ENCODE results near the gene UCMA.
"Not testable (repeated sequence)": the region's sequence is repeated elsewhere in the genome, so short reads cannot be mapped to it uniquely, and the experiment has no call there.

UCMA gene, protein sequence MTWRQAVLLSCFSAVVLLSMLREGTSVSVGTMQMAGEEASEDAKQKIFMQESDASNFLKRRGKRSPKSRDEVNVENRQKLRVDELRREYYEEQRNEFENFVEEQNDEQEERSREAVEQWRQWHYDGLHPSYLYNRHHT

DNA sequence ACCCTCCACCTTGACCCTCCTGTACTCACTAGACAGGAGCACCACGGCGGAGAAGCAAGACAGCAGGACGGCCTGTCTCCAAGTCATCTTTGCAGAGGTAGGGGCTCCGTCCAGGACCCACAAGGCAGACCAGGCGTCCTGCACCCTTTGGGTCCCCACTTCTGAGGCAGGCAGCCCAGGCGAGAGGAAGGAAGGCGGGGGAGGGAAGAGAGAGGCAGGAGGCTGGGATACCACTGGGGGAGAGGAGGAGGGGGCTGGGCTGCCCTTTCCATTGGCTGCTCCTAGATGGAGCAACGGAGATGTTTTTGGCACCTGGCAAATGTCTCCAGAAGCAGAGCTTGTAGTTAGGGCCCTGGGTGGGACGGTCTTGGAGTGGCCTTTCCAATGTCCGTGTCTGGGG is at the start of gene UCMA:
Gene UCMA, minus strand, starts transcription at position 203 of the 400 bp plus-strand sequence. Its CDS starts 116 bp downstream, at position 87.
- no peak for DNase-seq (ENCODE audit: low spot score)

DNA sequence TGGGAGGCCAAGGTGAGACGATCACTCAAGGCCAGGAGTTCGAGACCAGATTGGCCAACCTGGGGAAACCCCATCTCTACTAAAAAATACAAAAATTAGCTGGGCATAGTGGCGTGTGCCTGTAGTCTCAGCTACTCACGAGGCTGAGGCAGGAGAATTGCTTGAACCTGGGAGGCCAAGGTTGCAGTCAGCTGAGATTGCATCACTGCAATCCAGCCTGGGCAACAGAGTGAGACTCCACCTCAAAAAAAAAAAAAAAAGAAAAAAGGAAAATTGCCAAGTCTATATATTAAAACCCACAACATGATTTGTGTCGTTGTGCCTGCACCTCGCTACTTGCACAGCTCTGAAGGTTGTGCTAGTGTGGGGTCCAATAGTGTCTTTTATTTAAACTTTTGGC is 48.2 kb upstream of the UCMA start:
- DNase-seq (ENCODE audit: low spot score): not testable (repeated sequence)

DNA sequence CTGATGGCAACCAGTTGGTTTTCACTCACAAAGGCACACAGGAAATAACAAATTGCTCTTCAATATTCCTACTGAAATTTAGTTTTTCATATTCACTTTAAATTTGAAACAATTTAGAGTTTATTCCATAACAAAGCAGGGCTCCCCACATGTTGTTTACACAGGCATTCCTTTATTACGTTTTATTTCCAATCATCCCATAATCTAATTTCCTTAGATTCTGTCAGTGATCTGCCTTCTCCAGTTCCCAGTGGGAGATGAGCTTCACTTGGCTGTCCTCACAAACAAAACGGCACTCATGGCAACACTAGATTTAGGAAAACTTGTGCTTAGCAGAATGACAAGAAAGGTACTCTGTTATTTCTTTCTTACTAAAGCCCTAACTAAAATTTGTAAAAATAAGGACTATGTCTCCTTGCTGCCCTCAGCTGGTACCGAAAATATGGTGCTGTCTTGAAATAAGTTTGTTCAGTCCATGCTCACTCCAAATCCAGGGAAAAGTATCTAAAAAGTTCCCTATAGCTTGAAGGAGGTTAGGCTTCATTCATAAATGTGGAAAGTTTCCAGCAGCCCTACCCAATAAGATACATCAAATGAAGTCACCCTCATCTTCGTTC is 42.7 kb upstream of the UCMA start:
- no peak for DNase-seq (ENCODE audit: low spot score)

DNA sequence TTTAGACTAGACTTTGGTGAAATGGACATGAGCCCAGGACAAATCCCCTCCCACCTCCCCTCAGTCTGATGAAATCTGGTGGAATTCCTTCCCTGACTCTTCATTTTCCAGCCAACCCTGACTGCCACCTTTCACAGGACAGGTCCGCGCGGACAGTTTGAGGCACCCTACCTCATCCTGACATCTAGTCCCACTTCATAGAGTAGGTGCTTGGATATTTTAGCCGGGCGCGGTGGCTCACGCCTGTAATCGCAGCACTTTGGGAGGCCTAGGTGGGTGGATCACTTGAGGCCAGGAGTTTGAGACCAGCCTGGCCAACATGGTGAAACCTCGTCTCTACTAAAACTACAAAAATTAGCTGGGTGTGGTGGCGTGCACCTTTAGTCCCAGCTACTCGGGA is 42.0 kb upstream of the UCMA start:
- not testable (repeated sequence) for DNase-seq (ENCODE audit: low spot score)

DNA sequence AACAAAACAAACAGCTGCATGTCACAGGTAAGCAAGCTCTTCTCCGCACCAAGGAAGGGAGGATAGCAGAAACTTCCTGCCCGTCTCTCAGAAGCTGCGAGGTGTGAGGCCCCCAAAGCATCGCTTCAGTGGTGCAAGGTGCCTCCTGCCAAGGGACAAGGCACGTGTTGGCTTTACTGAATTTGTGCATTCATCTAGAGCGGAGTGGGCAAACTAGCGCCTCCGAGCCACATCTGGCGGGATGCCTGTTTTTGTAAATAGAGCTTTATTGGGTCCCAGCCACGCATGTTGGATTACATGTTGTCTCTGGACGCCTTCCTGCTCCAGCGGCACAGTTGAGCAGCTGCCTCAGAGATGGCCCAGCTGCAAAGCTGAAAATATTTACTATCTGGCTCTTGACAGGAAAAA is 38.0 kb upstream of the UCMA start:
- no peak for DNase-seq (ENCODE audit: low spot score)

DNA sequence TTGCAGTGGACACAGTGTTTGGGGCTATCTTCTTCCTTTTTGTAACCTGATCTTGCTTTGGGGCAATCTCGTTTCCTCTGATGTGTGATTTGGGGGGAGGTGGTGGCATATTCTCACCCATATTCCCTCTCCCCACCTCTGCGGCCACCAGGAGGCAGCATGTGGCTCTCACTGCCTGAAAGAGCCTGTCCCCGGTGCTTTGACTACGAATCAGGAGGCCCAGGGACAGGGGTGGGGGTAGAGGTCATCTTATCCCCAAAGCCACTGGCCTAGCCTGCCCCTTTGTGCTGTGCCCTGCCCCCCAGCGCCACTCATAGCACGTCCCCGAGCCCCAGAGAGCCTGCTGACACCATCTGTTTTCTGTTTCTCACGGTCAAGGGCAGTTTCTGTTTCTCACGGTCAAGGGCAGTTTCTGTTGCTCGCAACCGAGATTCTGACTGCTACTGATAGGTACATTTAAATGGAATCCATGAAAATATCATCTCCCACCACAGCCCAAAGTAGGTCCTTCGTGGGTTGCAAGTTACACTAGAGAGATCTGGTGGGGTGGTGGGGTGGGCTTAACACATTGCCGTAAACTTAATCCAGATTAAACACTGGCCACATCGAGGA is 37.5 kb upstream of the UCMA start:
- DNase-seq (ENCODE audit: low spot score): peak; percentile 8

DNA sequence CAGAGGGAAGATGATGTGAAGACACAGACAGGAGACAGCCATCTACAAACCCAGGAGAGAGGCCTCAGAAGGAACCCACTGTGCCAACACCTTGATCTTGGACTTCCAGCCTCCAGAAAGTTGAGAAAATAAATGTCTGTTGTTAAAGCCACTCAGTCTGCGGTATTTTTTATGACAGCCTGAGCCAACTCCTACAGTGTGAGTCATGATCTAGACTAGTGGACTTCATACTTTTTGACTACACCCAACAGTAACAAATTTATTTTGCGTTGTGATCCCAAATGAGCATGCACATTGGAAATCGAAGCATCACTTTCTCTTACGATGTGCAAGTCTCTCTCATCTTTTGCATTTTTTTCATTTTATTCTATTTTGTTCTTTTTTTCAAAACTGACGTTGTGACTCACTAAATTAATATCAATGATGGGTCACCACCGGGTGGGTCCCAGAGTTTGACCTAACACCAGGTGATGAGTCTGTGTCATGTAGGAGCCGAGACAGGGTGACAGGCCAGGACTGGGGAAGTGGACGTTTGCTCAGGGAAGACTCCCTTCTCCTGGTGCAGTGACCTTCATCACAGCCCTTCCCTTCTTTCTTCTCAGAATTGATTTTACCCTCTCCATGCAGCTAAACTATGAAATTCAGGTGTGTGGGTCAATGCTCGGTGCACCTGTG is 36.8 kb upstream of the UCMA start:
- DNase-seq (ENCODE audit: low spot score): no peak

DNA sequence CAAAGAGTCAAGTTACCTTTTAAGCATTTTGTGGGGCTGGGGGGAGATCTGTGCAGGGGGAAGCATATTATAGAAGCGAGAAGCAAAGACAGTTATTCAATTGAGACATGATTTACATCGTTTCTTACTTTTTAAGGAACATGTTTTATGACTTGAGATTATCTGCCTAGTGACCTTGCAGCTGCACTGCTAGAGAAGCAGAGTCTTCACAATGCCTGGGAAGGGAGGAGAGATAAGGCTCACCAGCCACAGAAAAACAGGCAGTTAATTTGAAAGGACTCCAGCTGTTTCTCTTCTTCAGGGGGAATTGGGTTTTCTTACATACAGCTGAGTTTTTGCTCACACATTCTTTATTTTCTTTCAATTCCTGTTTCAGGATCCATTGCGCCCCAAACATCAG is 34.7 kb upstream of the UCMA start:
- DNase-seq (ENCODE audit: low spot score): no peak

DNA sequence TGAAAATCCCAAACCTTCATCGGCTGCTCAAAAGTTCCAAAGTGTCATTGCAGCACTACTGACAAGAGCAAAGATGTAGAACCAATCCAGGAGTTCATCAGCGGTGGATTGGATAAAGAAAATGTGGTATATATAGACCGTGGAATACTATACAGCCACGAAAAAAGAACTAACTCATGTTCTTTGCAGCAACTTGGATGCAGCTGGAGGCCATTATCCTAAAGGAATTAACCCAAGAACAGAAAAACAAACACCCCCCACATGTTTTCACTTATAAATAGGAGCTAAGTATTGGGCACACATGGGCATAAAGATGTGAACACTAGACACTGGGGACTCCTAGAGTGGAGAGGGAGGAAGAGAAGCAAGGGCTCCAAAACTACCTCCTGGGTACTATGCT is 34.1 kb upstream of the UCMA start:
- no peak for DNase-seq (ENCODE audit: low spot score)

DNA sequence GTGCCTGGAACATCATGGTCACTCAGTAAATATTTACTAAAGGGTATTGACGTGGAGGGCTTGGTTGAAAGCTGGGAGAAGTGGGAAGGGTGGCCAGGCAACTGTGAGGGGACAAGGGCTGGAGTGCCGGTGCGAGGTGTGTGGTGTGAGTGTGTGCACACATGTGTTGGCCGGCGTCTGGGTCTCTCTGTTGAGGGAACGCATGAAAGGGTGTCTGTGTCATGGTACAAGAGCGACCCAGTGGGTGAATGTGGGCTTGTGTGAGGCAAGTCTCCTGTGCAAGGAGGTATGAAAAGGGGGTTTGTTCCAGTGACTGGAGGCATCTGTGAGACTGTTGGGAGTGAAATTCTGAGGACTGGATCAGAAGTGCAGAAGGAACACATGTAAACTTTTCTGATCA is 29.4 kb upstream of the UCMA start:
- no peak for DNase-seq (ENCODE audit: low spot score)

DNA sequence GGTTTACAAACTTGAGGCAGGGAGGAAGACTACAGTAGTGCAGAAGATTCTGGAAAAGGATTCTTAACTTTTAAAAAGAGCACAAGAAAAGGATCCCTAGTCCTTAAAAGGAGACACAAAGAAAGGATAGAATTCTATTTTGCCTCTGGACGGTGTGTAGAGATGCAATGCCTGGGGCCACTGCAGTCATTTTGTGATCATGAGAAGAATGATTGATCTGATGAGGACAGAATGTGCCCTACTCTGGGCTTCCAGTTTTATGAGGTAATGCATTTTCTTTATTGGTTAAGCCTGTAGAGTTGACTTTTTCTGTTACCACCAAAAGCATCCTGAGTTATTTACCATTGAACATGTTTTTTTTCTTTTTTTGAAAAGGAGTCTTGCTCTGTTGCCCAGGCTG is 28.3 kb upstream of the UCMA start:
- no peak for DNase-seq (ENCODE audit: low spot score)

DNA sequence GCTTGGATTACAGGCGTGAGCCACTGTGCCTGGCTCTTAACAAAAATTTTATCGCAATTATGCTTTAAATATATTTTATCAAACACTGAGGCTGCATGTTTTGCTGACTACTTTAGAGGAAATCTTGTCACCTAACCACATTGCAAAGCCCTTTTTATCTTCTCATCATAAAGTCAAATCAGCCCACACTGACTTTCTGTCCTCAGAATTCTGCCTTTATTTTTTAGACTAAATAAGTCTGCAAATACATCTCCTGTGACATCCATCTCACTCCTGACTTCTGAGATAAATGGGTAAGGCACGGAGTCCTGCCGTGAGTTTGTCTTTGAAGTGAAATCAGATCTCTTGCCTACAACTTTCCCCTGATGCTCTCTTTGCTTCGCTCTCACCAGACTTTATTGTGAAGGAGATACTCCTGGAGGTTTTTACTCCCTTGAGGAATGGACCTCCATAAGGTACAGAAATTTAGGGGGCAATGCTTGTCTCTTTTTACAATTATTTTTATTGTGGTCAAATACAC is 23.5 kb upstream of the UCMA start:
- DNase-seq (ENCODE audit: low spot score): no peak

DNA sequence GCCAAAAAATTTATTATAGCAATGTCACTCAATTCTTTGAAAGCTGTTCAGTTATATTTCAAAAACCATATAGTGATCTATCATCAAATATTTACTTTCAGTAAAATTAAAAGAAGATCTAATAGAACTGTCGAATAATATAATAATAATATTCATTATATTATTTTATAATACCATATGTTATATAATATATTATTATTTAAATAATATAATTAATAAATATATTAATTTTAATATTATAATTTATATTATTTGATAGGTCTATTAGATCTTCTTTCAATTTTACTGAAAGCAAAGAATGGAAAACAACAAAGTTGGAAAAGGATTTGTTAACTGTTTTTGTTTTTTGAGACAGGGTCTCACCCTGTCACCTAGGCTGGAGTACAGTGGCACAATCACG is 22.5 kb upstream of the UCMA start:
- no peak for DNase-seq (ENCODE audit: low spot score)

DNA sequence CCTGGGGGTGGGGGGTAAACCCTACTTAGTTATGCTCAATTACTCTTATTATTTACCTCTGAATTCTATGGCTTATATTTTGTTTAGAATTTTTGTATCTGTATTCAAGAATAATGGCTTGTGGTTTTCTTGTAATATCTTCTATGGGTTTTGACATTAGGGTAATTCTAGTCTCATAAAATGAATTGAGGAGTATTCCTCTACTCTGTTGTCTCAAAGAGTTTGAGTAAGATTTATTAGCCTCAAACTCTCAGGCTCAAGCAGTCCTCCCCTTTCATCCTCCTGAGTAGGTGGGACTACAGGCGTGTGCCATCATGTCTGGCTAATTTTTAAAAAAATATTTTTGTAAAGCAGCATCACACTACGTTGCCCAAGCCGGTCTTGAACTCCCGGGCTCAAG is 19.6 kb upstream of the UCMA start:
- no peak for DNase-seq (ENCODE audit: low spot score)

DNA sequence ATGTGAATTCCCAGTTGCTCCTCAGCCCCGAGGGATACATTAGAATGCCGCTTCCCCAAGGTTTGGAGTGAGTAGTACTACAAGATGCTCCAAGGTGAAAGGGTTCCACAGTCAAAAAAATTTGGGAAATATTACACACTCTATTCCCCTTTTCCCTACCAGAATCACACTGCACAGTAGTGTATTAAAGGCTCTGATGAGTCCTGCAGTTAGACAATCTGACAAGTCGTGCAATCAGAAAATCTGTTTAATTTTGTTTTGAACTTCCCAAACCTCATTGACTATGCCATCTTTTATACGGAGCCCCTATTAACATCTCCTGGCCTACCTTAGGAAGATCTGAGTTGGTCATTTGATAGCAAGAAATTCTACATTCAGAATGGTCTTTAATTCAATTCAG is 13.6 kb upstream of the UCMA start:
- no peak for DNase-seq (ENCODE audit: low spot score)

DNA sequence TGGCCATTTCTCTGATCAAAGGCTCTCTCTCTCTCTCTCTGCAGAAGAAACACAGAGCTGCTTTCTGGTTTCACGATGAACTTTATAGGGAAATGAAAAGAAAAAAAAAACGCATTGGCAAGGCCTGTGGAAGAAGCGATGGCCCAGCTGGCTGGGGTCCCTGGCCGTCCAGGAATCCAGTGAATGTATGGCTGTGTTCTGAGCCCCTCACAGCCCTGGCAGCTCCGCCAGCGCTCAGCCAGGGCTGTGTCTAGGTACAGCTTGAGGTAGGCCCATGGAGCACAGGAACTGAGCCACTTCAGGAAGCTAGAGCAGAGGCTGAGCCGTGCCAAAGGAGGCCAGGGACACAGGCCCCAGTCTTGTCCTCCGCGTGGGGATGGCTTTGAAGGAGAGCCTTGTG is 13.1 kb upstream of the UCMA start:
- no peak for DNase-seq (ENCODE audit: low spot score)

DNA sequence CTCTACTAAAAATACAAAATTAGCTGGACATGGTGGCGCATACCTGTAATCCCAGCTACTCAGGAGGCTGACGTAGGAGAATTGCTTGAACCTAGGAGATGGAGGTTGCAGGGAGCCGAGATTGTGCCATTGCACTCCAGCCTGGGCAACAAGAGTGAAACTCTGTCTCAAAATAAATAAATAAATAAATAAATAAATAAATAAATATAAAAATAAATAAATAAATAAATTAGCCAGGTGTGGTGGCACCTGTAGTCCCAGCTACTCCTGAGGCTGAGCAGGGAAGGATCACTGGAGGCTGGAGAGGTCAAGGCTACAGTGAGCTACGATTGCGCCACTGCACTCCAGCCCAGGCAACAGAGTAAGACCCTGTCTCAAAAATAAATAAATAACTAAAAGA is 8.1 kb upstream of the UCMA start:
- DNase-seq (ENCODE audit: low spot score): not testable (repeated sequence)

DNA sequence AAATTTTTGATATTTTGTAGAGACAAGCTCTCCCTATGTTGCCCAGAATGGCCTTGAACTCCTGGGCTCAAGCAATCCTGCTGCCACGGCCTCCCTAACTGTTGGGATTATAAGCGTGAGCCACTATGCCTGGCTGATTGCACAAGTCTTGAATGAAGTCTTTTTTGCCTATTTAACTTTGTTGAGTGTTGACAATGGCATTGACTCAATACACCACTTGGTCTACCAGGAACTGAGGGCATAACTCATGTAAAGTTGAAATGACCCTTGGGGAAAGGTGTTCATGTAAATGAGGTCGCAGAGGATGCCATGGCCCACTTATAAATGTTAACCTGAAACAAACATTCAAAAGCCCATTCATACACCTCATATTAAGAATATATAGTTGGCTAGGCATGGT is 7.4 kb upstream of the UCMA start:
- DNase-seq (ENCODE audit: low spot score): no peak

DNA sequence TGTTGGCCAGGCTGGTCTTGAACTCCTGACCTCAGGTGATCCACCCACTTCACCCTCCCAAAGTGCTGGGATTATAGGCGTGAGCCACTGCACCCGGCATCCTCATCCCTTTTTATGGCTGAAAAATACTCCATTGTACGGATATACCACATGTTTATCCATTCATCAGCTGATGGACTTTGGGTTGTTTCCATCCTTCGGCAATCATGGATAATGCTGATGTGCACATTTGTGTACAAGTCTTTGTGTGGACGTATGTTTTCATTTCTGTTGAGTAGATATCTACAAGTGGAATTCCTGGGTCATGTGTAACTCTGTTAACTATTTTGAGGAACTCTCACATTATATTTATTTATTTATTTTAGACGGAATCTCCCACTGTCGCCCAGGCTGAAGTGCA is 5.7 kb upstream of the UCMA start:
- DNase-seq (ENCODE audit: low spot score): no peak

DNA sequence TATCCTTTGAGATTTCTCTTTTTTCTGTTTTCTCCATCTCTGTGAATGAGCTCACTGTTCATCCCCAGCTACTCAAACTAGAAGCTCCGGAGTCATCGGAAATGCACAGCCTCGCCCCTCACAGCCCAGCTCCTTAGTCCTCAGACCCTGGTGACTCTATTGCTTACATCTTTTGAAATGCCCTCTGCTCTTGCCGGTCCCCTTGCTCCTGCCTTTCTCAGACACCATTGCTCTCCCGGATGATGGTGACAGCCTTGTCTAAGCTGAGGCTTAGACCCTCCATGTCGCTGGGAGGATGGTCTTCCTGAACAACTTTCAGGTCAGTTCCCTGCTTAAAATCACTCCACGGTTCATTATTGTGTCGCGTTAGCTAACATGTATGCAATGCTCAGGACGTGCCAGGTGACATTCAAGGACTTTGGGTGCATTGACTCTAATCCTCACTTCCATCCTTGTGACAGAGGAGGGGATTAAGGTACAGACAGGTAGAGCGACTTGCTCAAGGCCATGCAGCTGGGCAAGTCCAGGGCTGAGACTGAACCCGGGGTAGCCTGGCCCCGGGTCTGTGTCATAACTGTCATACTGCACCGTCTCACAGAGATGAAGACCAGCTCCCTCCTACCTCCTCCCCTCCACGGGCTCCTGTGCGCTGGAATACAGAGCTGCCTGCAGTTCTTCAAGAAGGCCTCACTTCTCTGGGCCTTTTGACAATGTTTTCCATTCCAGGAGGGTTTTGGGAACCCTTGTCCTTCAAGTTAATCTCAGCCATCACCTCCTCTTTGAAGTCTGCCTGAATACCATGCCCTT is 4.3 kb upstream of the UCMA start:
- no peak for DNase-seq (ENCODE audit: low spot score)

DNA sequence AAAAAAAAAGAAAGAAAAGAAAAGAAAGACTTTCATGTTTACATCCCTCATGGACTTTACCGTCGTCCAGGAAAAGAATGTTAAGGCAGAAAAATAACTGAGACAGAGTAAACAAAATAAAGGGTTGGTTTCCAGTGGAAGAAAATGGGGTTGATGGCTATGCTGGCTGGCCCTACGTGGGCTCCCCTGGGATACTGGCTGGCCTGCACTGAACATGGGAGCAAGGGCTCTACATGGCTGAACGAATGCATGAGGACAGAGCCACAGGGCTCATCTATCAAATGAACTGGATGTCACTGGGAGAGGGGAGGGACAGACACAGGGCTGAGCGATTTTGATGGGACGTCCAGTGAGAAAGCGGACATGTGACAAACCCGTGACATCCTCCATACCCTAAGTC is 2.5 kb upstream of the UCMA start:
- no peak for DNase-seq (ENCODE audit: low spot score)

DNA sequence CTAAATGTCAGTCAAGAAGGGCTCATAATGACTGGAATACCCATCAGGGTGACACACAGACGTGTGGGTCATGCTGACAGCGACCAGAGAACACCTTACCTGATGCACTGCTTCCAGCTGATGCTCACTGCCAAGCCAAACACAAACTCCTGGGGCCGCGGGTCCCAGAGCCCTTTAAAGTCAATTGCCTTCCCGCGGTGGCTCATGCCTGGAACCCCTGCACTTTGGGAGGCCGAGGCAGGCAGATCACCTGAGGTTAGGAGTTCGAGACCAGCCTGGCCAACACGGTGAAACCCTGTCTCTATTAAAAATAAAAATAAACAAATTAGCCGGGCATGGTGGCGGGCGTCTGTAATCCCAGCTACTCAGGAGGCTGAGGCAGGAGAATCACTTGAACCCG is 562 bp upstream of the UCMA start:
- not testable (repeated sequence) for DNase-seq (ENCODE audit: low spot score)

Data from hematopoietic multipotent progenitor cell treated with erythropoietin and hydrocortisone succinate and interleukin-3 and kit ligand, for 15 days (in vitro differentiated cells).